GM12878 (cell line): ENCODE results near the gene TYRO3. TPM values are rescaled to one million over a fixed set of nuclear protein-coding genes. Genes with fewer than 3 reads are reported as not detected.

Source experiments
- ATAC-seq: fragments of 200-7000 bp; cut with Tn5 transposase; 3 replicates; pipeline ENCODE4 v1.9.1; 2020; ENCODE audit warnings: mild to moderate bottlenecking, moderate library complexity
- BruUV-seq: library from RNA; stranded (reverse); fragments of 400-500 nt; replicated peaks from 2 replicates; lab custom pipeline; 2021; lab: Mats Ljungman, UMichigan
- CTCF ChIA-PET: fragments of 300-600 bp; sonication (Branson Sonifier 250); formaldehyde crosslinking; extraction: SDS; loops from one replicate; lab custom pipeline; 2021; ENCODE audit warnings: inconsistent platforms; lab: Yijun Ruan, JAX
- POLR2A ChIA-PET: fragments of 350-600 bp; formaldehyde crosslinking; extraction: SDS; loops from one replicate; lab custom pipeline; 2021; ENCODE audit warnings: inconsistent platforms; lab: Charles Lee
- RAD21 ChIA-PET: fragments of 300-600 bp; sonication (Branson Sonifier 250); formaldehyde crosslinking; loops from one replicate; lab custom pipeline; 2023; ENCODE audit warnings: antibody characterized with exemption; ENCODE audit not compliant: unreplicated experiment; lab: Charles Lee
- SMC1A ChIA-PET: fragments of 300-600 bp; sonication (Branson Sonifier 250); formaldehyde crosslinking; loops from one replicate; lab custom pipeline; 2023; ENCODE audit not compliant: unreplicated experiment, uncharacterized antibody; lab: Charles Lee
- DNase-seq: peaks from one replicate; pipeline ENCODE4 v3.0.0-alpha.2; 2011; ENCODE audit warnings: low read depth, low spot score
- FAIRE-seq: peaks from 3 replicates; lab custom pipeline; 2011; peaks lifted over from hg19 to GRCh38; lab: Jason Lieb, UNC
- H2AFZ ChIP-seq: 2 replicates; pipeline ENCODE4 v1.6.0; 2011; ENCODE audit warnings: low read depth, low read length, control low read depth; ENCODE audit not compliant: control insufficient read depth
- H3K27ac ChIP-seq: 2 replicates; pipeline ENCODE4 v1.5.1; 2011; ENCODE audit warnings: control low read depth; ENCODE audit not compliant: control insufficient read depth, insufficient read depth
- H3K27me3 ChIP-seq, 2 experiments: replicated peaks in 1 of 2; 2 replicates each; pipeline versions ENCODE4 v1.6.0 to v1.6.1; 2011; ENCODE audit warnings: low read length in 1 of 2; ENCODE audit not compliant: control insufficient read depth in 2 of 2, insufficient read depth in 2 of 2
- H3K36me3 ChIP-seq, 2 experiments: 2 replicates each; pipeline ENCODE4 v1.5.1; 2011; ENCODE audit warnings: low read length in 1 of 2; ENCODE audit not compliant: control insufficient read depth in 2 of 2, insufficient read depth in 2 of 2
- H3K4me1 ChIP-seq: 2 replicates; pipeline ENCODE4 v1.6.1; 2011; ENCODE audit warnings: mild to moderate bottlenecking, low read length, moderate library complexity, mixed read lengths; ENCODE audit not compliant: control insufficient read depth, insufficient read depth
- H3K4me2 ChIP-seq: 2 replicates; pipeline ENCODE4 v1.6.0; 2011; ENCODE audit warnings: control low read depth; ENCODE audit not compliant: control insufficient read depth, insufficient read depth
- H3K4me3 ChIP-seq: fragments of 200-600 bp; sonication (generic); 2 replicates; pipeline ENCODE4 v1.5.1; 2016
- H3K79me2 ChIP-seq: 2 replicates; pipeline ENCODE4 v1.6.0; 2011; ENCODE audit warnings: low read length; ENCODE audit not compliant: control insufficient read depth, insufficient read depth
- H3K9ac ChIP-seq: 2 replicates; pipeline ENCODE4 v1.8.0; 2011; ENCODE audit warnings: low read length, control low read depth, mixed read lengths; ENCODE audit not compliant: control insufficient read depth, insufficient read depth
- H3K9me3 ChIP-seq: replicated peaks from 3 replicates; pipeline ENCODE4 v1.5.1; 2011; ENCODE audit warnings: mild to moderate bottlenecking, low read length; ENCODE audit not compliant: control insufficient read depth, insufficient read depth
- H4K20me1 ChIP-seq: 2 replicates; pipeline ENCODE4 v1.6.0; 2011; ENCODE audit not compliant: control insufficient read depth, insufficient read depth
- BACH1 ChIP-seq: fragments of 450-650 bp; IDR thresholded peaks from 2 replicates; pipeline ENCODE4 v1.6.1; 2017; ENCODE audit warnings: mild to moderate bottlenecking, borderline replicate concordance
- CHD2 ChIP-seq: IDR thresholded peaks from 2 replicates; pipeline ENCODE4 v1.6.1; 2011; ENCODE audit warnings: low read depth, low read length, improper control_type of control experiment, borderline replicate concordance
- DPF2 ChIP-seq: fragments of 450-650 bp; IDR thresholded peaks from 2 replicates; pipeline ENCODE4 v1.6.1; 2017; ENCODE audit warnings: mild to moderate bottlenecking
- IKZF2 ChIP-seq, 2 experiments: fragments of 450-650 bp; IDR thresholded peaks; 2 replicates each; pipeline ENCODE4 v1.6.1; 2017; ENCODE audit warnings: mild to moderate bottlenecking in 2 of 2, moderate library complexity in 2 of 2
- KAT2A ChIP-seq: conservative IDR thresholded peaks from 2 replicates; pipeline ENCODE4 v1.6.1; 2011; ENCODE audit warnings: low read depth, low read length; ENCODE audit not compliant: control insufficient read depth
- NFXL1 ChIP-seq: fragments of 450-650 bp; IDR thresholded peaks from 2 replicates; pipeline ENCODE4 v1.6.1; 2017; ENCODE audit warnings: antibody characterized with exemption, mild to moderate bottlenecking, borderline replicate concordance
- NFYA ChIP-seq: IDR thresholded peaks from 2 replicates; pipeline ENCODE4 v1.6.1; 2011; ENCODE audit warnings: low read depth, mild to moderate bottlenecking, low read length, improper control_type of control experiment, borderline replicate concordance
- NRF1 ChIP-seq: conservative IDR thresholded peaks from 2 replicates; pipeline ENCODE4 v1.6.1; 2011; ENCODE audit warnings: mild to moderate bottlenecking, low read depth, low read length, improper control_type of control experiment
- POLR2A ChIP-seq: IDR thresholded peaks from 2 replicates; pipeline ENCODE4 v1.6.1; 2011; ENCODE audit warnings: low read depth, mild to moderate bottlenecking, low read length
- POU2F2 ChIP-seq: IDR thresholded peaks from 3 replicates; pipeline ENCODE4 v1.6.1; 2011; ENCODE audit warnings: low read depth, mild to moderate bottlenecking, low read length, borderline replicate concordance
- PRDM15 ChIP-seq: fragments of 450-650 bp; formaldehyde crosslinking; IDR thresholded peaks from 2 replicates; pipeline ENCODE4 v1.4.0; 2020; ENCODE audit warnings: mild to moderate bottlenecking, moderate library complexity
- TCF7 ChIP-seq: IDR thresholded peaks from 2 replicates; pipeline ENCODE4 v1.6.1; 2014; ENCODE audit warnings: antibody characterized with exemption, borderline replicate concordance
- WGBS: methylation state at CpG from one replicate; pipeline ENCODE4 v1.1.6; 2016; ENCODE audit warnings: low lambda C conversion rate; ENCODE audit not compliant: insufficient replicate concordance, insufficient coverage; ENCODE audit errors: missing lambda C conversion rate; 5-methylcytosine and 5-hydroxymethylcytosine counted together
- in situ Hi-C: fragments of 300-500 bp; cut with MboI; formaldehyde crosslinking; loops from 9 replicates; pipeline ENCODE4 v1.14.3; 2018; ENCODE audit warnings: mixed read lengths
- intact Hi-C: fragments of 100-400 bp; cut with micrococcal nuclease; formaldehyde crosslinking; loops from one replicate; pipeline ENCODE4 v1.14.2; 2022; ENCODE audit not compliant: unreplicated experiment
- polyA plus RNA-seq, 11 experiments: library from polyadenylated mRNA; depleted of rRNA in 4 of 11; unstranded in 6 of 11; stranded (reverse) in 5 of 11; fragments of >200 nt; fragmentation: Nextera tagmentation in 4 of 11; fragmentation: Illumina TruSeq in 1 of 11; extraction: Ambion mirVana in 4 of 11; extraction: Trizol in 1 of 11; gene quantifications; 1 replicate in 1 of 11; 2 replicates in 10 of 11; pipeline versions ENCODE4 v1.2.1 to v1.2.3, GENCODE V29; 2011 to 2016; ENCODE audit warnings: inconsistent platforms in 2 of 11, missing spikeins in 2 of 11, low read depth in 1 of 11
- total RNA-seq, 4 experiments: library from RNA; depleted of rRNA in 3 of 4; stranded (reverse); fragments of >200 nt in 3 of 4; fragmentation: Illumina TruSeq in 1 of 4; extraction: Trizol in 1 of 4; gene quantifications; 2 replicates each; pipeline versions ENCODE4 v1.2.1 to v1.2.3, GENCODE V29; 2013 to 2021
- TF ChIP-seq, protein P1 (sequence below): IDR thresholded peaks from 2 replicates; pipeline ENCODE4 v1.6.1; 2011; ENCODE audit warnings: low read depth, mild to moderate bottlenecking, low read length, moderate library complexity, borderline replicate concordance; ENCODE audit errors: extremely low read depth
- TF ChIP-seq, protein P2 (sequence below): fragments of 450-650 bp; conservative IDR thresholded peaks from 2 replicates; pipeline ENCODE4 v1.6.1; 2017; ENCODE audit warnings: mild to moderate bottlenecking, moderate library complexity
- TF ChIP-seq, protein P3 (sequence below): IDR thresholded peaks from 2 replicates; pipeline ENCODE4 v1.6.1; 2011; ENCODE audit warnings: borderline replicate concordance, low read depth, mild to moderate bottlenecking, moderate library complexity, low read length; ENCODE audit not compliant: insufficient read depth, poor library complexity, severe bottlenecking

Gene TYRO3
- total and polyA plus RNA-seq, 10 of the 15 experiments (the other 5 are each of a cell fraction or from before 2014, with no cell fraction given): 0.06 to 0.28 (median 0.13) TPM; not detected in 4

DNA sequence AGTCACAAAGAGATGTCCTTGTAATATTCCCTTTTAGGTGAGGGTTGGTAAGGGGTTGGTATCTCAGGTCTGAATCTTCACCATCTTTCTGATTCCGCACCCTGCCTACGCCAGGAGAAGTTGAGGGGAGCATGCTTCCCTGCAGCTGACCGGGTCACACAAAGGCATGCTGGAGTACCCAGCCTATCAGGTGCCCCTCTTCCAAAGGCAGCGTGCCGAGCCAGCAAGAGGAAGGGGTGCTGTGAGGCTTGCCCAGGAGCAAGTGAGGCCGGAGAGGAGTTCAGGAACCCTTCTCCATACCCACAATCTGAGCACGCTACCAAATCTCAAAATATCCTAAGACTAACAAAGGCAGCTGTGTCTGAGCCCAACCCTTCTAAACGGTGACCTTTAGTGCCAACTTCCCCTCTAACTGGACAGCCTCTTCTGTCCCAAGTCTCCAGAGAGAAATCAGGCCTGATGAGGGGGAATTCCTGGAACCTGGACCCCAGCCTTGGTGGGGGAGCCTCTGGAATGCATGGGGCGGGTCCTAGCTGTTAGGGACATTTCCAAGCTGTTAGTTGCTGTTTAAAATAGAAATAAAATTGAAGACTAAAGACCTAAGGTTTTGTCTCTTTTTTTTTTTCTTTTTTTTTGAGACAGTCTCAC is 19.8 kb downstream of the TYRO3 start:
- no peak for FAIRE-seq
- WGBS: 42% methylated on average over 9 of the region's 9 CpGs
- in situ Hi-C loops: no loop called here
- TF ChIP-seq NFYA (no peak), CHD2 (no peak), KAT2A (no peak), BACH1 (no peak), NFXL1 (no peak), IKZF2 (IDR thresholded peaks at IDR 0.05) (no peak), DPF2 (no peak), POU2F2 (no peak), NRF1 (no peak), POLR2A (no peak), PRDM15 (CRISPR knock-in tag) (no peak), TCF7 (no peak)
- TF ChIP-seq, protein P1, sequence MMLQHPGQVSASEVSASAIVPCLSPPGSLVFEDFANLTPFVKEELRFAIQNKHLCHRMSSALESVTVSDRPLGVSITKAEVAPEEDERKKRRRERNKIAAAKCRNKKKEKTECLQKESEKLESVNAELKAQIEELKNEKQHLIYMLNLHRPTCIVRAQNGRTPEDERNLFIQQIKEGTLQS: no peak
- TF ChIP-seq, protein P2, sequence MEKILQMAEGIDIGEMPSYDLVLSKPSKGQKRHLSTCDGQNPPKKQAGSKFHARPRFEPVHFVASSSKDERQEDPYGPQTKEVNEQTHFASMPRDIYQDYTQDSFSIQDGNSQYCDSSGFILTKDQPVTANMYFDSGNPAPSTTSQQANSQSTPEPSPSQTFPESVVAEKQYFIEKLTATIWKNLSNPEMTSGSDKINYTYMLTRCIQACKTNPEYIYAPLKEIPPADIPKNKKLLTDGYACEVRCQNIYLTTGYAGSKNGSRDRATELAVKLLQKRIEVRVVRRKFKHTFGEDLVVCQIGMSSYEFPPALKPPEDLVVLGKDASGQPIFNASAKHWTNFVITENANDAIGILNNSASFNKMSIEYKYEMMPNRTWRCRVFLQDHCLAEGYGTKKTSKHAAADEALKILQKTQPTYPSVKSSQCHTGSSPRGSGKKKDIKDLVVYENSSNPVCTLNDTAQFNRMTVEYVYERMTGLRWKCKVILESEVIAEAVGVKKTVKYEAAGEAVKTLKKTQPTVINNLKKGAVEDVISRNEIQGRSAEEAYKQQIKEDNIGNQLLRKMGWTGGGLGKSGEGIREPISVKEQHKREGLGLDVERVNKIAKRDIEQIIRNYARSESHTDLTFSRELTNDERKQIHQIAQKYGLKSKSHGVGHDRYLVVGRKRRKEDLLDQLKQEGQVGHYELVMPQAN: no peak
- TF ChIP-seq, protein P3, sequence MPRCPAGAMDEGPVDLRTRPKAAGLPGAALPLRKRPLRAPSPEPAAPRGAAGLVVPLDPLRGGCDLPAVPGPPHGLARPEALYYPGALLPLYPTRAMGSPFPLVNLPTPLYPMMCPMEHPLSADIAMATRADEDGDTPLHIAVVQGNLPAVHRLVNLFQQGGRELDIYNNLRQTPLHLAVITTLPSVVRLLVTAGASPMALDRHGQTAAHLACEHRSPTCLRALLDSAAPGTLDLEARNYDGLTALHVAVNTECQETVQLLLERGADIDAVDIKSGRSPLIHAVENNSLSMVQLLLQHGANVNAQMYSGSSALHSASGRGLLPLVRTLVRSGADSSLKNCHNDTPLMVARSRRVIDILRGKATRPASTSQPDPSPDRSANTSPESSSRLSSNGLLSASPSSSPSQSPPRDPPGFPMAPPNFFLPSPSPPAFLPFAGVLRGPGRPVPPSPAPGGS: no peak

More for the DNA sequence above, 19.8 kb downstream of the TYRO3 start:
- no peaks in the 10 kb centered on the region for H4K20me1 ChIP-seq
- H3K79me2 ChIP-seq: no peaks in the 10 kb centered on the region
- H3K9me3 ChIP-seq: no peaks in the 10 kb centered on the region
- H3K9ac ChIP-seq: no peak overlapping the region
- no peaks in the 10 kb centered on the region for H3K36me3 ChIP-seq
- no peak overlapping the region for H3K27ac ChIP-seq
- H3K4me2 ChIP-seq: no peak overlapping the region
- ATAC-seq (no peak), DNase-seq (no peak)
- POLR2A ChIA-PET: no interaction called here
- no peak overlapping the region for H2AFZ ChIP-seq
- H3K4me3 ChIP-seq: no peak overlapping the region
- intact Hi-C loops: no loop called here
- no TSS peak for BruUV-seq
- H3K4me1 ChIP-seq: no peaks in the 10 kb centered on the region
- CTCF ChIA-PET: interaction anchor here (0.8 to 1.7 kb wide), 3 partner anchors 24 to 113 kb away, joined by 3 to 4 read pairs (median 3); no protein-coding TSS in a partner anchor
- SMC1A ChIA-PET: interaction anchor here (0.8 to 1.2 kb wide), 3 partner anchors 10 to 112 kb away, joined by 3 to 4 read pairs (median 4); no protein-coding TSS in a partner anchor
- RAD21 ChIA-PET: interaction anchor here (0.7 to 1.1 kb wide), 2 partner anchors 14 to 113 kb away, joined by 3 to 5 read pairs; no protein-coding TSS in a partner anchor
- H3K27me3 ChIP-seq: no peaks in the 10 kb centered on the region; a peak in 1 of 4 replicates
